Lower leg skin (tissue), 4 donors: ENCODE results near the gene TMPRSS6. TPM values are rescaled to one million over a fixed set of nuclear protein-coding genes. Genes with fewer than 3 reads are reported as not detected.

Experiments used
- DNase-seq, 2 donors: peaks; one replicate each; pipeline ENCODE4 v3.0.0-alpha.2; 2019; ENCODE audit warnings: low spot score in 2 of 2
- H3K4me3 ChIP-seq: fragments of 200-600 bp; sonication (generic); 2 replicates; pipeline ENCODE4 v1.5.1; 2017; ENCODE audit warnings: mild to moderate bottlenecking, low read depth; ENCODE audit not compliant: poor library complexity, severe bottlenecking
- CTCF ChIP-seq, 3 donors: fragments of 450-650 bp; IDR thresholded peaks; one replicate each; pipeline ENCODE4 v1.5.1; 2016; ENCODE audit warnings: antibody characterized with exemption in 3 of 3, mild to moderate bottlenecking in 3 of 3, moderate library complexity in 2 of 3
- POLR2A ChIP-seq, 2 donors: fragments of 450-650 bp; IDR thresholded peaks; one replicate each; pipeline ENCODE4 v1.6.1; 2016 to 2017; ENCODE audit warnings: antibody characterized with exemption in 2 of 2, mild to moderate bottlenecking in 1 of 2, moderate library complexity in 1 of 2
- WGBS, 2 donors: methylation state at CpG; one replicate each; pipeline ENCODE4 v1.1.5; 2018; 5-methylcytosine and 5-hydroxymethylcytosine counted together
- intact Hi-C: fragments of 100-400 bp; cut with DNase I; formaldehyde crosslinking; loops from one replicate; pipeline ENCODE4 v1.15.0; 2023; ENCODE audit warnings: low total_unique reads
- total RNA-seq, 4 donors: library from RNA; depleted of rRNA; stranded (reverse); fragments of >200 nt; gene quantifications; one replicate each; pipeline ENCODE4 v1.1.0, GENCODE V29; 2016

TMPRSS6 gene
- total RNA-seq, 4 donors from 2014 or later: 0.65 to 7.5 (median 2.8) TPM

GRCh38 chr22:37025500-37026070 lies 83.9 kb downstream of the TMPRSS6 start:
- WGBS, 2 donors: 71 to 73% methylated on average over 7 to 10 of the region's 10 CpGs
- no peak overlapping the region for H3K4me3 ChIP-seq
- intact Hi-C loops: no loop called here
- no peak for TF ChIP-seq POLR2A (IDR thresholded peaks at IDR 0.05)
- no peak for DNase-seq

GRCh38 chr22:37024339-37025157 lies 85.0 kb downstream of the TMPRSS6 start:
- 94% methylated on average over 70 to 71 of the region's 71 CpGs for WGBS, 2 donors
- no peak for TF ChIP-seq CTCF (IDR thresholded peaks at IDR 0.05)
- TF ChIP-seq POLR2A (IDR thresholded peaks at IDR 0.05): no peak
- H3K4me3 ChIP-seq: no peak overlapping the region
- no peak for DNase-seq
- intact Hi-C loops: no loop called here

GRCh38 chr22:37023743-37024338 lies 85.7 kb downstream of the TMPRSS6 start:
- intact Hi-C loops: no loop called here
- 95 to 96% methylated on average over 34 of the region's 34 CpGs for WGBS, 2 donors
- TF ChIP-seq CTCF (IDR thresholded peaks at IDR 0.05) (no peak), POLR2A (IDR thresholded peaks at IDR 0.05) (no peak)
- no peak for DNase-seq
- no peak overlapping the region for H3K4me3 ChIP-seq

GRCh38 chr22:37022483-37023337 lies 86.8 kb downstream of the TMPRSS6 start:
- intact Hi-C loops: no loop called here
- WGBS, 2 donors: 78 to 79% methylated on average over 16 of the region's 16 CpGs
- no peak overlapping the region for H3K4me3 ChIP-seq
- DNase-seq: no peak
- no peak for TF ChIP-seq POLR2A (IDR thresholded peaks at IDR 0.05)
- TF ChIP-seq CTCF (IDR thresholded peaks at IDR 0.05): no peak

DNA sequence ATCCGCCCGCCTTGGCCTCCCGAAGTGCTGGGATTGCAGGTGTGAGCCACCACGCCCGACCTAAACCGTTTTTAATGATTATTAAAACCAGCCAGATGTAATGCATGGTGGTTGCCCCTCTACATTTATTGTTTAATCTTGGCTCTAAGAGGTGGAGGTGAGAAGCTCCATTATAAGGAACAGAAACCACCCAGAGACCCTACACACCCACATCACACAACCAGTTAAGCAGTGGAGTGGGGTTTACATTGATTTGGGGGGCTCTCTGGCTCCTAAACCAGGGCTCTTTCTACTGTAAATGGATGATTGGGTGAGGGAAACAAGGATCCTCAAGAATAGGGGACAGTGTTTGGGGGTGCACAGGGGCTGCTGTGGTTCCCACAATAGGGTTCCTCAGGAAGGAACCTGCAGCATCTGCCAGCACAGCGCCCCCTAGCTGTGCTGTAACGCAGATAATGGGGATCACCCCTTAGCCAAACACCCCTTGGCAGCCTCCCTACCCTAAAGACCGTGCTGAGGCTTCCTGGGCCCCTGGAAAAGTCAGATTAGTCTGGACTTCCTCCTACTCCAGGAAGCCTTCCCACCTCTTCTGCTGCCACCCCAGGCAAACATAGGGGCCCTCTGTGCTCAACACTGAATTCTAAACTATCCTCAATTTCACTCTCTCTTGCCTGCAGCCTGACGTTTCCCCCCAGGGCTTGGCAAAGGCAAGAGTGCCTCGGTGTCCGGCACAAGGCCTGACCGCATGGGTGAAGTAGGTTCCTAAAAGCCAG lies 87.6 kb downstream of the TMPRSS6 start:
- 58 to 59% methylated on average over 13 of the region's 13 CpGs for WGBS, 2 donors
- intact Hi-C loops: no loop called here
- H3K4me3 ChIP-seq: no peak overlapping the region
- no peak for DNase-seq
- TF ChIP-seq CTCF (IDR thresholded peaks at IDR 0.05): no peak
- no peak for TF ChIP-seq POLR2A (IDR thresholded peaks at IDR 0.05)
